Tibial nerve (tissue), 3 donors: ENCODE results near the gene ZBTB49.

Experiments
- POLR2A ChIP-seq, 2 donors: fragments of 450-650 bp; IDR thresholded peaks; one replicate each; pipeline ENCODE4 v1.6.1; 2017; ENCODE audit warnings: antibody characterized with exemption in 2 of 2, mild to moderate bottlenecking in 2 of 2, moderate library complexity in 2 of 2
- TF ChIP-seq, protein P1 (sequence below), 5 experiments: fragments of 200-600 bp in 3 of 5; fragments of 450-650 bp in 2 of 5; sonication (generic) in 3 of 5; IDR thresholded peaks; one replicate each; pipeline ENCODE4 v1.5.1; 2016 to 2019; ENCODE audit warnings: antibody characterized with exemption in 5 of 5, mild to moderate bottlenecking in 3 of 5, moderate library complexity in 2 of 5

DNA sequence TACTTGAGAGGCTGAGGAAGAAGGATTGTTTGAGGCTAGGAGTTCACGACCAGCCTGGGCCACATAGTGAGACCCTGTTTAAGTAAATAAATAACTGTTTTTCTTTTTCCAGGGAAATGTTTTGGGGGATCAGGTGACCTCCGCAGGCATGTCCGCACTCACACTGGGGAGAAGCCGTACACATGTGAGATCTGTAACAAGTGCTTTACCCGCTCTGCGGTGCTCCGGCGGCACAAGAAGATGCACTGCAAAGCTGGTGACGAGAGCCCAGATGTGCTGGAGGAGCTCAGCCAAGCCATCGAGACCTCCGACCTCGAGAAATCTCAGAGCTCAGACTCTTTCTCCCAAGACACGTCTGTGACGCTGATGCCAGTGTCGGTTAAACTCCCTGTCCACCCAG, 30.5 kb downstream of the ZBTB49 start:
- TF ChIP-seq, protein P1, sequence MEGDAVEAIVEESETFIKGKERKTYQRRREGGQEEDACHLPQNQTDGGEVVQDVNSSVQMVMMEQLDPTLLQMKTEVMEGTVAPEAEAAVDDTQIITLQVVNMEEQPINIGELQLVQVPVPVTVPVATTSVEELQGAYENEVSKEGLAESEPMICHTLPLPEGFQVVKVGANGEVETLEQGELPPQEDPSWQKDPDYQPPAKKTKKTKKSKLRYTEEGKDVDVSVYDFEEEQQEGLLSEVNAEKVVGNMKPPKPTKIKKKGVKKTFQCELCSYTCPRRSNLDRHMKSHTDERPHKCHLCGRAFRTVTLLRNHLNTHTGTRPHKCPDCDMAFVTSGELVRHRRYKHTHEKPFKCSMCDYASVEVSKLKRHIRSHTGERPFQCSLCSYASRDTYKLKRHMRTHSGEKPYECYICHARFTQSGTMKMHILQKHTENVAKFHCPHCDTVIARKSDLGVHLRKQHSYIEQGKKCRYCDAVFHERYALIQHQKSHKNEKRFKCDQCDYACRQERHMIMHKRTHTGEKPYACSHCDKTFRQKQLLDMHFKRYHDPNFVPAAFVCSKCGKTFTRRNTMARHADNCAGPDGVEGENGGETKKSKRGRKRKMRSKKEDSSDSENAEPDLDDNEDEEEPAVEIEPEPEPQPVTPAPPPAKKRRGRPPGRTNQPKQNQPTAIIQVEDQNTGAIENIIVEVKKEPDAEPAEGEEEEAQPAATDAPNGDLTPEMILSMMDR (IDR thresholded peaks at IDR 0.05), result no peak
- no peak for TF ChIP-seq POLR2A (IDR thresholded peaks at IDR 0.05)
